H1 (cell line): ENCODE measurements around the gene SOX1. TPM values are rescaled to one million over a fixed set of nuclear protein-coding genes. Genes with fewer than 3 reads are reported as not detected.

Source experiments
- CTCF ChIA-PET: fragments of 300-600 bp; sonication (Branson Sonifier 250); formaldehyde crosslinking; loops from one replicate; lab custom pipeline; 2021; ENCODE audit not compliant: partially characterized antibody; lab: Charles Lee
- POLR2A ChIA-PET: fragments of 300-600 bp; sonication (Branson Sonifier 250); formaldehyde crosslinking; loops from one replicate; lab custom pipeline; 2021; ENCODE audit warnings: inconsistent platforms; ENCODE audit not compliant: partially characterized antibody; lab: Charles Lee
- DNase-seq, 2 experiments: peaks; one replicate each; pipeline versions ENCODE4 v3.0.0 to v3.0.0-alpha.2; 2010 to 2022; ENCODE audit warnings: low spot score in 2 of 2, low read depth in 1 of 2, mixed read lengths in 1 of 2
- FAIRE-seq: peaks from 2 replicates; lab custom pipeline; 2011; peaks lifted over from hg19 to GRCh38; lab: Jason Lieb, UNC
- H2AFZ ChIP-seq: 2 replicates; pipeline ENCODE4 v1.8.1; 2012; ENCODE audit warnings: low read length, inconsistent platforms
- H2AK5ac ChIP-seq: 2 replicates; pipeline ENCODE4 v1.6.1; 2013; ENCODE audit warnings: low read depth, low read length
- H2BK120ac ChIP-seq: replicated peaks from 2 replicates; pipeline ENCODE3; 2013; ENCODE audit warnings: low read depth, low read length, inconsistent platforms
- H2BK12ac ChIP-seq: 2 replicates; pipeline ENCODE4 v1.6.1; 2013; ENCODE audit warnings: low read depth, low read length
- H2BK15ac ChIP-seq: 2 replicates; pipeline ENCODE4 v1.6.1; 2013; ENCODE audit warnings: low read length
- H2BK20ac ChIP-seq: 2 replicates; pipeline ENCODE4 v1.6.1; 2013; ENCODE audit warnings: low read length
- H2BK5ac ChIP-seq: 2 replicates; pipeline ENCODE4 v1.6.1; 2013; ENCODE audit warnings: low read depth, low read length
- H3K14ac ChIP-seq: 2 replicates; pipeline ENCODE4 v1.6.1; 2013; ENCODE audit warnings: inconsistent platforms; ENCODE audit not compliant: insufficient read length
- H3K18ac ChIP-seq: 2 replicates; pipeline ENCODE4 v1.6.1; 2013; ENCODE audit warnings: low read length; ENCODE audit errors: extremely low read depth
- H3K23ac ChIP-seq: 2 replicates; pipeline ENCODE4 v1.6.1; 2013; ENCODE audit warnings: inconsistent platforms; ENCODE audit not compliant: insufficient read length
- H3K23me2 ChIP-seq: 2 replicates; pipeline ENCODE4 v1.6.1; 2013; ENCODE audit warnings: low read depth, low read length
- H3K27ac ChIP-seq: 2 replicates; pipeline ENCODE4 v1.6.1; 2011; ENCODE audit warnings: low read depth, low read length, inconsistent platforms
- H3K27me3 ChIP-seq, 4 experiments: replicated peaks in 1 of 4; 1 replicate in 1 of 4; 2 replicates in 3 of 4; pipeline versions ENCODE4 v1.6.1 to v1.8.1; 2011 to 2013; ENCODE audit warnings: low read length in 3 of 4, mild to moderate bottlenecking in 3 of 4, inconsistent platforms in 2 of 4, mixed read lengths in 2 of 4, moderate library complexity in 1 of 4; ENCODE audit not compliant: control insufficient read depth in 3 of 4, insufficient read depth in 3 of 4; ENCODE audit errors: extremely low read depth in 1 of 4
- H3K36me3 ChIP-seq, 4 experiments: 2 replicates each; pipeline versions ENCODE4 v1.6.1 to v1.8.1; 2011 to 2013; ENCODE audit warnings: mild to moderate bottlenecking in 4 of 4, low read length in 3 of 4, moderate library complexity in 2 of 4, control low read depth in 1 of 4, inconsistent platforms in 1 of 4; ENCODE audit not compliant: insufficient read depth in 4 of 4, control insufficient read depth in 2 of 4
- H3K4ac ChIP-seq: replicated peaks from 2 replicates; pipeline ENCODE3; 2013; ENCODE audit warnings: low read length, low read depth, mixed read lengths, inconsistent platforms; ENCODE audit not compliant: insufficient read length
- H3K4me1 ChIP-seq, 4 experiments: replicated peaks in 1 of 4; 1 replicate in 1 of 4; 2 replicates in 3 of 4; pipeline versions ENCODE4 v1.6.1 to v1.8.1; 2011 to 2013; ENCODE audit warnings: low read length in 3 of 4, inconsistent platforms in 2 of 4, mixed read lengths in 1 of 4; ENCODE audit not compliant: insufficient read depth in 4 of 4, control insufficient read depth in 3 of 4
- H3K4me2 ChIP-seq, 2 experiments: 2 replicates each; pipeline versions ENCODE4 v1.6.1 to v1.8.1; 2011 to 2013; ENCODE audit warnings: low read depth in 2 of 2, low read length in 2 of 2, control low read depth in 1 of 2, inconsistent platforms in 1 of 2, mild to moderate bottlenecking in 1 of 2; ENCODE audit not compliant: insufficient read depth in 1 of 2
- H3K4me3 ChIP-seq, 4 experiments: fragments of 200-600, 300-600 bp in 1 of 4; sonication (generic), shearing (Covaris generic), sonication (Bioruptor Twin) in 1 of 4; 2 replicates each; pipeline versions ENCODE4 v1.5.1 to v1.8.1; 2011 to 2016; ENCODE audit warnings: low read length in 4 of 4, low read depth in 3 of 4, control low read depth in 2 of 4, inconsistent platforms in 2 of 4, mild to moderate bottlenecking in 2 of 4, mixed read lengths in 1 of 4, moderate library complexity in 1 of 4; ENCODE audit not compliant: insufficient read depth in 2 of 4; ENCODE audit errors: extremely low read depth in 1 of 4
- H3K56ac ChIP-seq: replicated peaks from 2 replicates; pipeline ENCODE3; 2013; ENCODE audit warnings: low read depth, mild to moderate bottlenecking, mixed read lengths, low read length, inconsistent platforms; ENCODE audit not compliant: insufficient read length
- H3K79me1 ChIP-seq: 2 replicates; pipeline ENCODE4 v1.6.1; 2013; ENCODE audit warnings: low read depth, low read length, control low read depth
- H3K79me2 ChIP-seq, 2 experiments: 2 replicates each; pipeline versions ENCODE4 v1.6.1 to v1.8.1; 2012 to 2013; ENCODE audit warnings: low read length in 2 of 2, mild to moderate bottlenecking in 2 of 2, inconsistent platforms in 1 of 2; ENCODE audit not compliant: insufficient read depth in 2 of 2, control insufficient read depth in 1 of 2
- H3K9ac ChIP-seq, 4 experiments: replicated peaks in 1 of 4; 1 replicate in 1 of 4; 2 replicates in 3 of 4; pipeline versions ENCODE4 v1.6.1 to v1.8.1; 2011 to 2013; ENCODE audit warnings: low read depth in 3 of 4, low read length in 3 of 4, control low read depth in 2 of 4, mild to moderate bottlenecking in 2 of 4, moderate library complexity in 2 of 4, inconsistent platforms in 1 of 4; ENCODE audit errors: extremely low read depth in 1 of 4
- H3K9me3 ChIP-seq, 2 experiments: 2 replicates each; pipeline versions ENCODE4 v1.6.1 to v1.8.1; 2012 to 2013; ENCODE audit warnings: mild to moderate bottlenecking in 2 of 2, moderate library complexity in 2 of 2, control low read depth in 1 of 2, inconsistent platforms in 1 of 2, low read depth in 1 of 2, low read length in 1 of 2, mixed read lengths in 1 of 2; ENCODE audit not compliant: insufficient read depth in 2 of 2
- H4K20me1 ChIP-seq, 2 experiments: replicated peaks in 1 of 2; 2 replicates each; pipeline versions ENCODE3 to v1.8.1; 2011 to 2013; ENCODE audit warnings: inconsistent platforms in 2 of 2, low read length in 2 of 2, mild to moderate bottlenecking in 1 of 2; ENCODE audit not compliant: insufficient read depth in 2 of 2, control insufficient read depth in 1 of 2
- H4K5ac ChIP-seq: 2 replicates; pipeline ENCODE4 v1.6.1; 2013; ENCODE audit warnings: low read length, low read depth, mixed read lengths, inconsistent platforms; ENCODE audit not compliant: insufficient read length
- H4K8ac ChIP-seq: 2 replicates; pipeline ENCODE4 v1.8.0; 2013; ENCODE audit warnings: mild to moderate bottlenecking, moderate library complexity, low read length, inconsistent platforms; ENCODE audit not compliant: insufficient read depth; ENCODE audit errors: extremely low read depth
- H4K91ac ChIP-seq: replicated peaks from 2 replicates; pipeline ENCODE3; 2013; ENCODE audit warnings: low read length, mixed read lengths, inconsistent platforms; ENCODE audit not compliant: insufficient read length
- CBX8 ChIP-seq: fragments of 300-800, 300-1000 bp; sonication (generic); IDR thresholded peaks from 2 replicates; pipeline ENCODE4 v1.7.1; 2016; ENCODE audit warnings: low read depth, low read length, borderline replicate concordance
- CREB1 ChIP-seq: IDR thresholded peaks from 2 replicates; pipeline ENCODE4 v1.6.1; 2012; ENCODE audit warnings: inconsistent platforms
- EZH2 ChIP-seq: fragments of 200-600 bp; sonication (generic); IDR thresholded peaks from 2 replicates; pipeline ENCODE4 v1.7.1; 2012; ENCODE audit warnings: low read depth, mild to moderate bottlenecking, moderate library complexity, low read length, inconsistent platforms; ENCODE audit not compliant: severe bottlenecking
- FOSL1 ChIP-seq: IDR thresholded peaks from 2 replicates; pipeline ENCODE4 v1.6.1; 2011; ENCODE audit warnings: mild to moderate bottlenecking, low read depth, low read length, moderate library complexity; ENCODE audit not compliant: insufficient read depth
- JUN ChIP-seq: IDR thresholded peaks from 2 replicates; pipeline ENCODE4 v1.6.1; 2011; ENCODE audit warnings: low read depth, mild to moderate bottlenecking, improper control_type of control experiment, low read length
- JUND ChIP-seq: IDR thresholded peaks from 2 replicates; pipeline ENCODE4 v1.6.1; 2011; ENCODE audit warnings: mild to moderate bottlenecking, improper control_type of control experiment, low read length
- NRF1 ChIP-seq: IDR thresholded peaks from 2 replicates; pipeline ENCODE4 v1.6.1; 2011; ENCODE audit warnings: mild to moderate bottlenecking, low read depth, low read length, improper control_type of control experiment
- RAD21 ChIP-seq, 2 experiments: IDR thresholded peaks in 1 of 2; conservative IDR thresholded peaks in 1 of 2; 2 replicates each; pipeline ENCODE4 v1.6.1; 2011; ENCODE audit warnings: low read depth in 2 of 2, low read length in 2 of 2, improper control_type of control experiment in 1 of 2, inconsistent platforms in 1 of 2, mild to moderate bottlenecking in 1 of 2, moderate library complexity in 1 of 2
- RXRA ChIP-seq: IDR thresholded peaks from 2 replicates; pipeline ENCODE4 v1.6.1; 2011; ENCODE audit warnings: low read depth, mild to moderate bottlenecking, low read length, moderate library complexity; ENCODE audit not compliant: insufficient read depth
- SP2 ChIP-seq: IDR thresholded peaks from 2 replicates; pipeline ENCODE4 v1.6.1; 2012; ENCODE audit warnings: mild to moderate bottlenecking, low read length, inconsistent platforms
- TAF1 ChIP-seq: IDR thresholded peaks from 2 replicates; pipeline ENCODE4 v1.6.1; 2011; ENCODE audit warnings: mild to moderate bottlenecking, low read depth, low read length
- WGBS, 2 experiments: shearing (Covaris generic) in 1 of 2; methylation state at CpG; one replicate each; pipeline versions ENCODE4 v1.1.6 to v1.1.7; 2013 to 2015; ENCODE audit warnings: low lambda C conversion rate in 2 of 2, mixed read lengths in 2 of 2, inconsistent platforms in 1 of 2, low coverage in 1 of 2, missing lambda C conversion rate in 1 of 2; ENCODE audit not compliant: insufficient replicate concordance in 2 of 2, insufficient coverage in 1 of 2, insufficient read length in 1 of 2; ENCODE audit errors: extremely low coverage in 1 of 2, missing lambda C conversion rate in 1 of 2; 5-methylcytosine and 5-hydroxymethylcytosine counted together
- polyA plus RNA-seq, 7 experiments: library from polyadenylated mRNA; depleted of rRNA in 3 of 7; stranded (reverse) in 5 of 7; unstranded in 2 of 7; fragments of >200 nt in 5 of 7; fragments of 200-250 nt in 2 of 7; gene quantifications; 1 replicate in 5 of 7; 2 replicates in 1 of 7; 4 replicates in 1 of 7; pipeline versions ENCODE4 v1.2.1 to v1.2.3, GENCODE V29; 2011 to 2013; ENCODE audit warnings: missing spikeins in 2 of 7, mixed read lengths in 2 of 7
- total RNA-seq: library from RNA; stranded (reverse); fragmentation: NEBNext Ultra II Directional; extraction: Animal tissue kit (Norgen Biotek cat#: 25700); gene quantifications from 2 replicates; pipeline ENCODE4 v1.2.1, GENCODE V29; 2021
- TF ChIP-seq, protein P1 (sequence below): IDR thresholded peaks from 2 replicates; pipeline ENCODE4 v1.6.1; 2012; ENCODE audit warnings: inconsistent platforms

SOX1 gene
- total and polyA plus RNA-seq, 2 of the 8 experiments (the other 6 are each of a cell fraction or from before 2014, with no cell fraction given): 0.03 to 0.09 TPM

DNA sequence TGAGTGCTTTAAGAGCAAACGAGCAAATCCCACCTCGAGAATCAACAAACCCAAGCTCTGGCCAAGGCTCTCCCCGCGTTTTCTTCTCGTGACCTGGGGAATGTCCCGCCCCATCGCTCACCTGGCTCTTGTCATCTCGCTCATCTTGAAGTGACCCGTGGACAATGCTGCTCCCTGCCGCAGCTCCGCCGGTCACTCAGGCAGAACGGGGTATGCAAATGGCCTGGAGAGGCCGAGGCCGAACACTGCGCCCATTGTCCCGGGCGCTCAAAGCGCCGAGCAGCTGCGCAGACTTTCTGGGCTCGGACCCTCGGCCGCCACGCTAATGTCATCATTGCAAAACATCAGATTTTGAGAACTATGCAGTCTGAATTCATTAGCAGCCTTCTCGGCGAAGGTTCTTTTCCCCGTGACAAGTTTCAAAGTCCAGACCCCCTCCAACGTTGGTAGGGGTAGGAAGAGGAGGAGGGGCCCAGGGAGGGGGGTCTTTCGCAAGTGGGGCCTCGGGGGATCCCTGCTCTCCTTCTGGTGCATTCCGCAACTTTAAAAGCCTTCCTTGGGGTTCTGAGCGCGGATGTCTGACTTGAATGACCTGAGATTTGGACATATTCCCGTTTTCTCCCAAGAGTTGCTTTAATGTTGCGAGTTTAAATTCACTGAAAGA lies 39.7 kb downstream of the SOX1 start:
- 8% methylated on average over 35 of the region's 36 CpGs; no CpG with 5 or more reads in 1 of the 2 experiments for WGBS, 2 experiments
- peaks cover 0 to 33% (median 14%) of the 10 kb centered on the region in 4 experiments; a peak in 6 of 7 replicates for H3K4me1 ChIP-seq
- H3K4me3 ChIP-seq: peak overlapping the region; percentile 29 to 62 (median 35); a peak in 7 of 8 replicates
- TF ChIP-seq CBX8 (no peak), JUND (no peak), JUN (no peak), SP2 (no peak), TAF1 (no peak), RXRA (no peak), FOSL1 (no peak), EZH2 (peak; percentile 54), CREB1 (no peak), RAD21 (IDR thresholded peaks at IDR 0.05 in 1 of 2, conservative IDR thresholded peaks at IDR 0.05 in 1 of 2; ENCODE audit: low read depth in 2 of 2, low read length in 2 of 2) (peak in 1 of 2 experiments; percentile 23; a peak in 1 of 4 replicates), NRF1 (no peak)
- TF ChIP-seq, protein P1, sequence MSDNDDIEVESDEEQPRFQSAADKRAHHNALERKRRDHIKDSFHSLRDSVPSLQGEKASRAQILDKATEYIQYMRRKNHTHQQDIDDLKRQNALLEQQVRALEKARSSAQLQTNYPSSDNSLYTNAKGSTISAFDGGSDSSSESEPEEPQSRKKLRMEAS: peak; percentile 32; the same call in 1 of the 2 replicates

More for the DNA sequence above, 39.7 kb downstream of the SOX1 start:
- Histone ChIP-seq H2BK5ac (no peak overlapping the region), H2BK15ac (no peak overlapping the region), H4K91ac (no peak overlapping the region), H4K5ac (no peak overlapping the region), H2AK5ac (no peak overlapping the region), H3K4ac (no peak overlapping the region), H3K79me2 (no peaks in the 10 kb centered on the region), H3K79me1 (no peaks in the 10 kb centered on the region), H3K14ac (no peak overlapping the region), H2BK20ac (no peak overlapping the region; the same call in 1 of the 2 replicates), H3K23me2 (peaks cover 27% of the 10 kb centered on the region), H3K4me2 (peak overlapping the region; percentile 93 to 97), H3K56ac (no peak overlapping the region), H2AFZ (no peak overlapping the region), H2BK12ac (no peak overlapping the region), H3K9ac (no peak overlapping the region), H3K27me3 (peaks cover 31 to 76% (median 71%) of the 10 kb centered on the region in 4 experiments), H2BK120ac (no peak overlapping the region), H3K27ac (no peak overlapping the region), H3K36me3 (no peaks in the 10 kb centered on the region), H3K9me3 (no peaks in the 10 kb centered on the region), H4K8ac (no peak overlapping the region; the same call in 1 of the 2 replicates), H3K18ac (peak overlapping the region; percentile 66; the same call in 1 of the 2 replicates), H3K23ac (no peak overlapping the region), H4K20me1 (no peaks in the 10 kb centered on the region)
- POLR2A ChIA-PET: interaction anchor here (0.8 kb wide), 1 partner anchor 27 kb away, joined by 4 read pairs; no protein-coding TSS in a partner anchor
- DNase-seq: no peak
- CTCF ChIA-PET: interaction anchor here (0.9 kb wide), 1 partner anchor 14 kb away, joined by 3 read pairs; no protein-coding TSS in a partner anchor
- no peak for FAIRE-seq
